ENCODE results near the gene CCDC117. TPM values are rescaled to one million over a fixed set of nuclear protein-coding genes. Genes with fewer than 3 reads are reported as not detected.

The CCDC117 gene
- total RNA-seq, 6 experiments from 2014 or later = 15.3 to 24.4 (median 18.0) TPM

- Histone ChIP-seq H3K27me3 (no peaks in the 10 kb centered on the region), H3K9me3 (no peaks in the 10 kb centered on the region), H3K4me3 (no peak overlapping the region), H3K36me3 (no peaks in the 10 kb centered on the region), H3K4me1 (peaks cover 0 to 61% (median 23%) of the 10 kb centered on the region in 4 donors), H3K27ac (peak overlapping the region; percentile 35 to 82 (median 60))
- TF ChIP-seq POLR2A (IDR thresholded peaks at IDR 0.05) (no peak), CTCF (IDR thresholded peaks at IDR 0.05) (no peak)
- intact Hi-C loops (cut with DNase I) = no loop called here
- peak; percentile 6 to 58 (median 40) for ATAC-seq
- no peak for DNase-seq
Observed at GRCh38 chr22:28808716-28809355, 36.3 kb downstream of the CCDC117 start.

GRCh38 chr22:28810821-28811491 is 38.5 kb downstream of the CCDC117 start:
- Histone ChIP-seq H3K36me3 (no peaks in the 10 kb centered on the region), H3K9me3 (no peaks in the 10 kb centered on the region), H3K4me1 (peaks cover 0 to 82% (median 35%) of the 10 kb centered on the region in 4 donors), H3K4me3 (peak overlapping the region in 1 of 3 donors; percentile 1), H3K27me3 (no peaks in the 10 kb centered on the region), H3K27ac (peak overlapping the region; percentile 67 to 92 (median 86))
- intact Hi-C loops (cut with DNase I) = no loop called here
- TF ChIP-seq POLR2A (IDR thresholded peaks at IDR 0.05) (no peak), CTCF (IDR thresholded peaks at IDR 0.05) (no peak)
- peak in 1 of 4 donors; percentile 0 for ATAC-seq
- no peak for DNase-seq
- WGBS (ENCODE audit: insufficient coverage, low coverage, low lambda C conversion rate, missing lambda C conversion rate) = 39% methylated on average over 13 of the region's 13 CpGs

GRCh38 chr22:28812516-28812915 is 40.0 kb downstream of the CCDC117 start:
- Histone ChIP-seq H3K27ac (peak overlapping the region; percentile 80 to 92 (median 86)), H3K4me1 (peaks cover 0 to 90% (median 36%) of the 10 kb centered on the region in 4 donors), H3K4me3 (no peak overlapping the region), H3K27me3 (no peaks in the 10 kb centered on the region), H3K9me3 (no peaks in the 10 kb centered on the region), H3K36me3 (no peaks in the 10 kb centered on the region)
- TF ChIP-seq POLR2A (IDR thresholded peaks at IDR 0.05) = no peak
- no peak for TF ChIP-seq CTCF (IDR thresholded peaks at IDR 0.05)
- 16% methylated on average over 5 of the region's 5 CpGs for WGBS (ENCODE audit: insufficient coverage, low coverage, low lambda C conversion rate, missing lambda C conversion rate)
- peak in 1 of 3 donors; percentile 76 for DNase-seq
- intact Hi-C loops (cut with DNase I) = no loop called here
- peak; percentile 2 to 47 (median 33) for ATAC-seq

- intact Hi-C loops (cut with DNase I) = no loop called here
- Histone ChIP-seq H3K4me1 (peaks cover 0 to 92% (median 40%) of the 10 kb centered on the region in 4 donors), H3K36me3 (no peaks in the 10 kb centered on the region), H3K4me3 (no peak overlapping the region), H3K27ac (peak overlapping the region; percentile 80 to 92 (median 86)), H3K9me3 (no peaks in the 10 kb centered on the region), H3K27me3 (no peaks in the 10 kb centered on the region)
- ATAC-seq (peak; percentile 64 to 85 (median 75)), DNase-seq (peak; percentile 67 to 93 (median 82))
- TF ChIP-seq POLR2A (IDR thresholded peaks at IDR 0.05) = peak; percentile 59
- TF ChIP-seq CTCF (IDR thresholded peaks at IDR 0.05) = peak in 1 of 4 donors; percentile 9
- 21% methylated on average over 2 of the region's 2 CpGs for WGBS (ENCODE audit: insufficient coverage, low coverage, low lambda C conversion rate, missing lambda C conversion rate)
Observed at GRCh38 chr22:28813772-28814518, 41.5 kb downstream of the CCDC117 start.

Measured in right lobe of liver (tissue), 6 donors.